ENCODE data around the gene RBM20. TPM values are rescaled to one million over a fixed set of nuclear protein-coding genes. Genes with fewer than 3 reads are reported as not detected.

RBM20 gene
- total and polyA plus RNA-seq, 2 of the 4 experiments (the other 2 are of a cell fraction): under 0.01 to 0.15 TPM

DNA sequence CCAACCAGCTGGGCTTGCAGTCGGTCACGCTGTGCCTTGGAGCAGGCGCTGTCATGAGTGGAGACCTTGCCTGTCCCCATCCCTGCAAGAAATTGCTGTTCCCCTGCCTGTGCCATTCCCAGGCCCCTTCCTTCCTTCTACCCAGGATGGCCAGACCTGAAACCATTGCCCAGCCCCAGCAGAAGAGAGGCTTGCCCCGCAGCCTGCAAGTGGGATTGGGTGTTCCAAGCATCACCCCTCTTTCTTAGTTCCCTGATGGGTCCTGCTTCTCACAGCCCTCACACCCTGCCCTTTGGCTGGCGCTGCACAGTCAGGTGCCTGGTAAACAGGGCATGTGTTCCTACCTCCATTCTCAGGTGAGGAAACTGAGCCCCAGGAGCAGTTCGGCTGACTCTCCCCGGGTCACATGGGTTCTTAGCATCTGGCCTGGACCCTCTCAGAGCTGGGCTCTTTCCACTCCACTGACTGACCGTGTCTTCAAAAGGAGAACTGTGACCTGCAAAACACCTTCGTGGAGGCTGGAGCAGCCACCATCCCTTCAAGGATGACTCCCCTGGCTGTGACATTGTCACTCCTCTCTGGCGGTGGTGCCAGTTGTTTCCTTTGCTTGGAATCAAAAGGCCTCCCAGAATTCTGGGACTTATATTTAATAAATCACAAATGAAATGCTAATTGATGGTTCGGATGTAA lies 185.7 kb downstream of the RBM20 start:
- no TSS peak for BruUV-seq (replicated peaks)
- no peaks in the 10 kb centered on the region for H3K79me1 ChIP-seq (ENCODE audit: low read depth in 1 of 2, low read length in 2 of 2)
- no peak overlapping the region for H3K14ac ChIP-seq (replicated peaks; ENCODE audit: low read depth, low read length)
- no peaks in the 10 kb centered on the region for H3K9me3 ChIP-seq (ENCODE audit: control insufficient read depth, insufficient read depth, low read length)
- no peaks in the 10 kb centered on the region for H4K20me1 ChIP-seq (ENCODE audit: insufficient read depth, low read length)
- POLR2A ChIA-PET (ENCODE audit: unreplicated experiment): no interaction called here
- no peak overlapping the region for H3K27ac ChIP-seq (ENCODE audit: insufficient read depth, low read length)
- dilution Hi-C loops (cut with HindIII; ENCODE audit: low sequenced_read_pairs, unreplicated experiment): no loop called here
- no peak overlapping the region; the same call in 1 of the 2 replicates for H3K18ac ChIP-seq (ENCODE audit: low read depth, low read length)
- TF ChIP-seq NFE2L2 (IDR thresholded peaks at IDR 0.05; ENCODE audit: low read depth, low read length) (no peak), ELK1 (IDR thresholded peaks at IDR 0.05; ENCODE audit: borderline replicate concordance, low read depth, low read length) (no peak), POLR2A (IDR thresholded peaks at IDR 0.05; ENCODE audit: low read depth, low read length) (no peak), SMC3 (IDR thresholded peaks at IDR 0.05; ENCODE audit: low read depth, low read length) (no peak), RAD21 (IDR thresholded peaks at IDR 0.05; ENCODE audit: low read length) (no peak), RFX5 (IDR thresholded peaks at IDR 0.05; ENCODE audit: low read depth, low read length) (no peak)
- H2BK20ac ChIP-seq (ENCODE audit: low read depth, low read length): no peak overlapping the region
- intact Hi-C loops (cut with micrococcal nuclease): loop anchor here (5.0 kb wide), 1 partner anchor 32 kb away; no protein-coding TSS in a partner anchor
- H3K27me3 ChIP-seq (ENCODE audit: control insufficient read depth, insufficient read depth, low read length): peaks cover 7% of the 10 kb centered on the region; the same call in 1 of the 2 replicates
- H2BK120ac ChIP-seq (ENCODE audit: low read depth, low read length): no peak overlapping the region
- no peak overlapping the region for H3K23ac ChIP-seq (ENCODE audit: low read depth, low read length)
- H4K8ac ChIP-seq (ENCODE audit: low read depth in 2 of 2, low read length in 2 of 2): no peak overlapping the region
- H3K9ac ChIP-seq (ENCODE audit: low read depth, low read length): no peak overlapping the region
- no peak for ATAC-seq (ENCODE audit: low read depth)
- H3K4ac ChIP-seq (ENCODE audit: low read depth, low read length): no peak overlapping the region
- in situ Hi-C loops (cut with MboI; ENCODE audit: low sequenced_read_pairs): no loop called here
- DNase-seq: no peak
- no peak overlapping the region for H3K4me3 ChIP-seq (ENCODE audit: insufficient read depth, low read depth, low read length)
- no peak overlapping the region for H4K5ac ChIP-seq (ENCODE audit: low read depth, low read length)
- H3K9me1 ChIP-seq (ENCODE audit: insufficient read depth, low read length): 0 out of 2 replicates have a peak, but pooled peaks cover 2% of the 10 kb centered on the region
- 100% methylated on average over 1 of the region's 11 CpGs; no CpG with 5 or more reads in 1 of the 2 experiments for WGBS, 2 experiments (ENCODE audit: extremely low coverage in 2 of 2, insufficient read length in 1 of 2)
- no peak overlapping the region for H3K4me2 ChIP-seq (ENCODE audit: low read depth, low read length)
- H3K56ac ChIP-seq (ENCODE audit: extremely low read depth, insufficient read depth, low read length): no peak overlapping the region
- H2AK5ac ChIP-seq (ENCODE audit: low read depth, low read length): no peak overlapping the region
- no peak overlapping the region for H2AFZ ChIP-seq (replicated peaks; ENCODE audit: low read length, poor library complexity)
- peaks cover 7% of the 10 kb centered on the region; the same call in 1 of the 2 replicates for H3K4me1 ChIP-seq (ENCODE audit: control insufficient read depth, insufficient read depth, low read length)
- H2BK15ac ChIP-seq (ENCODE audit: low read depth, low read length): no peak overlapping the region
- CTCF ChIA-PET: interaction anchor here (1.8 kb wide), 1 partner anchor 21 kb away, joined by 4 read pairs; no protein-coding TSS in a partner anchor
- no peaks in the 10 kb centered on the region for H3K36me3 ChIP-seq (ENCODE audit: control insufficient read depth, insufficient read depth, low read length)
- no peak overlapping the region for H2BK5ac ChIP-seq (ENCODE audit: low read depth, low read length, poor library complexity, severe bottlenecking)
- no peak overlapping the region for H2AK9ac ChIP-seq (replicated peaks; ENCODE audit: low read depth, low read length, poor library complexity)
- H4K91ac ChIP-seq (ENCODE audit: insufficient read depth, low read depth, low read length): no peak overlapping the region
